ENCODE data around the gene SMC6. TPM values are rescaled to one million over a fixed set of nuclear protein-coding genes. Genes with fewer than 3 reads are reported as not detected.

The SMC6 gene
- total and polyA plus RNA-seq, 10 of the 15 experiments (the other 5 are each of a cell fraction or from before 2014, with no cell fraction given): 12.8 to 63.8 (median 38.8) TPM

GRCh38 chr2:17680119-17680518, 73.5 kb downstream of the SMC6 start:
- no peak overlapping the region for H2AFZ ChIP-seq (ENCODE audit: control insufficient read depth, low read depth, low read length)
- in situ Hi-C loops (cut with MboI) (no loop called here), intact Hi-C loops (cut with micrococcal nuclease; ENCODE audit: unreplicated experiment) (no loop called here)
- FAIRE-seq (no peak), ATAC-seq (no peak), DNase-seq (ENCODE audit: low read depth, low spot score) (no peak)
- ChIA-PET SMC1A (ENCODE audit: uncharacterized antibody, unreplicated experiment) (interaction anchor here (0.9 to 1.4 kb wide), 2 partner anchors 9 to 33 kb away, joined by 3 to 6 read pairs; no protein-coding TSS in a partner anchor), CTCF (interaction anchor here (0.6 to 2.7 kb wide), 4 partner anchors 9 to 755 kb away, joined by 3 to 18 read pairs (median 4); no protein-coding TSS in a partner anchor), POLR2A (no interaction called here), RAD21 (ENCODE audit: unreplicated experiment) (interaction anchor here (1.5 kb wide), 1 partner anchor 9 kb away, joined by 5 read pairs; no protein-coding TSS in a partner anchor)
- H3K9ac ChIP-seq (ENCODE audit: control insufficient read depth, insufficient read depth, low read length): no peak overlapping the region
- no peaks in the 10 kb centered on the region for H3K4me1 ChIP-seq (ENCODE audit: control insufficient read depth, insufficient read depth, low read length)
- H3K4me2 ChIP-seq (ENCODE audit: control insufficient read depth, insufficient read depth): no peak overlapping the region
- no peaks in the 10 kb centered on the region for H3K27me3 ChIP-seq (replicated peaks in 1 of 2; ENCODE audit: control insufficient read depth in 2 of 2, insufficient read depth in 2 of 2, low read length in 1 of 2)
- peaks cover 0 to 22% of the 10 kb centered on the region in 2 experiments for H3K36me3 ChIP-seq (ENCODE audit: control insufficient read depth in 2 of 2, insufficient read depth in 2 of 2, low read length in 1 of 2)
- H3K4me3 ChIP-seq: no peak overlapping the region
- BruUV-seq (replicated peaks): no TSS peak
- H3K79me2 ChIP-seq (ENCODE audit: control insufficient read depth, insufficient read depth, low read length): no peaks in the 10 kb centered on the region
- no peak overlapping the region for H3K27ac ChIP-seq (ENCODE audit: control insufficient read depth, insufficient read depth)
- no peaks in the 10 kb centered on the region for H4K20me1 ChIP-seq (ENCODE audit: control insufficient read depth, insufficient read depth)
- TF ChIP-seq MEF2A (IDR thresholded peaks at IDR 0.05; ENCODE audit: insufficient read depth, low read depth, low read length) (no peak), BMI1 (IDR thresholded peaks at IDR 0.05; ENCODE audit: borderline replicate concordance) (no peak), SUPT20H (IDR thresholded peaks at IDR 0.05; ENCODE audit: borderline replicate concordance, control insufficient read depth, low read depth, low read length) (no peak), SMC3 (IDR thresholded peaks at IDR 0.05; ENCODE audit: borderline replicate concordance, low read length) (no peak), EP300 (IDR thresholded peaks at IDR 0.05; ENCODE audit: borderline replicate concordance in 1 of 2, control insufficient read depth in 1 of 2, low read depth in 2 of 2, low read length in 2 of 2) (no peak), POLR2AphosphoS2 (IDR thresholded peaks at IDR 0.05; ENCODE audit: low read depth, low read length) (no peak)
- TF ChIP-seq, protein P1, sequence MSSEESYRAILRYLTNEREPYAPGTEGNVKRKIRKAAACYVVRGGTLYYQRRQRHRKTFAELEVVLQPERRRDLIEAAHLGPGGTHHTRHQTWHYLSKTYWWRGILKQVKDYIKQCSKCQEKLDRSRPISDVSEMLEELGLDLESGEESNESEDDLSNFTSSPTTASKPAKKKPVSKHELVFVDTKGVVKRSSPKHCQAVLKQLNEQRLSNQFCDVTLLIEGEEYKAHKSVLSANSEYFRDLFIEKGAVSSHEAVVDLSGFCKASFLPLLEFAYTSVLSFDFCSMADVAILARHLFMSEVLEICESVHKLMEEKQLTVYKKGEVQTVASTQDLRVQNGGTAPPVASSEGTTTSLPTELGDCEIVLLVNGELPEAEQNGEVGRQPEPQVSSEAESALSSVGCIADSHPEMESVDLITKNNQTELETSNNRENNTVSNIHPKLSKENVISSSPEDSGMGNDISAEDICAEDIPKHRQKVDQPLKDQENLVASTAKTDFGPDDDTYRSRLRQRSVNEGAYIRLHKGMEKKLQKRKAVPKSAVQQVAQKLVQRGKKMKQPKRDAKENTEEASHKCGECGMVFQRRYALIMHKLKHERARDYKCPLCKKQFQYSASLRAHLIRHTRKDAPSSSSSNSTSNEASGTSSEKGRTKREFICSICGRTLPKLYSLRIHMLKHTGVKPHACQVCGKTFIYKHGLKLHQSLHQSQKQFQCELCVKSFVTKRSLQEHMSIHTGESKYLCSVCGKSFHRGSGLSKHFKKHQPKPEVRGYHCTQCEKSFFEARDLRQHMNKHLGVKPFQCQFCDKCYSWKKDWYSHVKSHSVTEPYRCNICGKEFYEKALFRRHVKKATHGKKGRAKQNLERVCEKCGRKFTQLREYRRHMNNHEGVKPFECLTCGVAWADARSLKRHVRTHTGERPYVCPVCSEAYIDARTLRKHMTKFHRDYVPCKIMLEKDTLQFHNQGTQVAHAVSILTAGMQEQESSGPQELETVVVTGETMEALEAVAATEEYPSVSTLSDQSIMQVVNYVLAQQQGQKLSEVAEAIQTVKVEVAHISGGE (CRISPR knock-in tag; IDR thresholded peaks at IDR 0.05): no peak
- no peaks in the 10 kb centered on the region for H3K9me3 ChIP-seq (replicated peaks; ENCODE audit: control insufficient read depth, insufficient read depth, low read length)
- 94% methylated on average over 3 of the region's 3 CpGs for WGBS (ENCODE audit: insufficient coverage, insufficient replicate concordance, low lambda C conversion rate, missing lambda C conversion rate)
